HG03139 (cell line): ENCODE measurements around the gene RGMB.

Source experiments
- ATAC-seq: cut with Tn5 transposase; IDR thresholded peaks from one replicate; pipeline ENCODE4 v1.9.1; 2021; ENCODE audit not compliant: unreplicated experiment

Gene RGMB

GRCh38 chr5:98784411-98784810 is 10.9 kb downstream of the RGMB start:
- no peak for ATAC-seq

GRCh38 chr5:98785244-98785643 is 11.8 kb downstream of the RGMB start:
- no peak for ATAC-seq

GRCh38 chr5:98786191-98786853 is 12.9 kb downstream of the RGMB start:
- ATAC-seq = no peak

- no peak for ATAC-seq
Observed at GRCh38 chr5:98787131-98787719, 13.8 kb downstream of the RGMB start.

- no peak for ATAC-seq
Observed at GRCh38 chr5:98789029-98789428, 15.6 kb downstream of the RGMB start.

GRCh38 chr5:98791001-98791519 is 17.6 kb downstream of the RGMB start:
- ATAC-seq = no peak

GRCh38 chr5:98791898-98792580 is 18.6 kb downstream of the RGMB start:
- no peak for ATAC-seq

- ATAC-seq = no peak
Observed at GRCh38 chr5:98793223-98793622, 19.8 kb downstream of the RGMB start.

GRCh38 chr5:98794001-98794400 is 20.5 kb downstream of the RGMB start:
- ATAC-seq = no peak

GRCh38 chr5:98794414-98795080 is 21.1 kb downstream of the RGMB start:
- ATAC-seq = no peak

- ATAC-seq = no peak
Observed at GRCh38 chr5:98795243-98795642, 21.8 kb downstream of the RGMB start.

GRCh38 chr5:98796197-98796972 is 22.9 kb downstream of the RGMB start:
- peak; percentile 73 for ATAC-seq

GRCh38 chr5:98798371-98798770 is 24.9 kb downstream of the RGMB start:
- no peak for ATAC-seq

- no peak for ATAC-seq
Observed at GRCh38 chr5:98798847-98799246, 25.4 kb downstream of the RGMB start.

- no peak for ATAC-seq
Observed at GRCh38 chr5:98804066-98804465, 30.6 kb downstream of the RGMB start.

- ATAC-seq = no peak
Observed at GRCh38 chr5:98805070-98805469, 31.6 kb downstream of the RGMB start.

GRCh38 chr5:98807806-98808205 is 34.3 kb downstream of the RGMB start:
- ATAC-seq = no peak

GRCh38 chr5:98810206-98810605 is 36.7 kb downstream of the RGMB start:
- ATAC-seq = no peak

- no peak for ATAC-seq
Observed at GRCh38 chr5:98813755-98814154, 40.3 kb downstream of the RGMB start.

- no peak for ATAC-seq
Observed at GRCh38 chr5:98816582-98817222, 43.2 kb downstream of the RGMB start.
